ENCODE measurements around the gene EML2.
"Not testable (repeated sequence)": the region's sequence is repeated elsewhere in the genome, so short reads cannot be mapped to it uniquely, and the experiment has no call there.

EML2 gene

GRCh38 chr19:45621389-45621788 is 17.8 kb downstream of the EML2 start:
- H3K27ac ChIP-seq (ENCODE audit: low read length), result no peak overlapping the region
- no peaks in the 10 kb centered on the region for H3K9me3 ChIP-seq (replicated peaks; ENCODE audit: insufficient read depth, low read length)
- no peak overlapping the region for H3K4me2 ChIP-seq (ENCODE audit: low read depth, low read length)
- H2AFZ ChIP-seq (ENCODE audit: low read length), result no peak overlapping the region
- H3K36me3 ChIP-seq (replicated peaks; ENCODE audit: insufficient read depth, low read length), result no peaks in the 10 kb centered on the region
- no peak overlapping the region for H3K9ac ChIP-seq (ENCODE audit: low read length)
- no peaks in the 10 kb centered on the region for H3K27me3 ChIP-seq (replicated peaks; ENCODE audit: insufficient read depth, low read length)
- no peaks in the 10 kb centered on the region for H3K9me2 ChIP-seq (replicated peaks; ENCODE audit: insufficient read depth, low read length)
- H3K4me1 ChIP-seq (ENCODE audit: low read length), result peaks cover 2% of the 10 kb centered on the region; the same call in 1 of the 2 replicates
- H3K4me3 ChIP-seq (ENCODE audit: low read length), result no peak overlapping the region
- TF ChIP-seq CTCF (IDR thresholded peaks at IDR 0.05; ENCODE audit: low read length), result no peak
- no peak for TF ChIP-seq EZH2phosphoT487 (IDR thresholded peaks at IDR 0.05; ENCODE audit: low read length)
- TF ChIP-seq EZH2 (optimal IDR thresholded peaks at IDR 0.05; ENCODE audit: low read depth, low read length), result no peak
- H4K20me1 ChIP-seq (ENCODE audit: insufficient read depth, low read length), result no peaks in the 10 kb centered on the region
- DNase-seq, result no peak
- H3F3A ChIP-seq (ENCODE audit: insufficient read depth, low read length), result no peaks in the 10 kb centered on the region
- H3K79me2 ChIP-seq (ENCODE audit: low read length), result no peaks in the 10 kb centered on the region

GRCh38 chr19:45616704-45617017 is 22.5 kb downstream of the EML2 start:
- Histone ChIP-seq H3K4me3 (ENCODE audit: low read length) (no peak overlapping the region), H3K36me3 (replicated peaks; ENCODE audit: insufficient read depth, low read length) (no peaks in the 10 kb centered on the region), H2AFZ (ENCODE audit: low read length) (no peak overlapping the region), H4K20me1 (ENCODE audit: insufficient read depth, low read length) (no peaks in the 10 kb centered on the region), H3K4me1 (ENCODE audit: low read length) (peaks cover 16% of the 10 kb centered on the region), H3K9me2 (replicated peaks; ENCODE audit: insufficient read depth, low read length) (no peaks in the 10 kb centered on the region), H3K79me2 (ENCODE audit: low read length) (no peaks in the 10 kb centered on the region), H3K4me2 (ENCODE audit: low read depth, low read length) (no peak overlapping the region), H3K9ac (ENCODE audit: low read length) (no peak overlapping the region), H3K27me3 (replicated peaks; ENCODE audit: insufficient read depth, low read length) (no peaks in the 10 kb centered on the region), H3K9me3 (replicated peaks; ENCODE audit: insufficient read depth, low read length) (no peaks in the 10 kb centered on the region), H3K27ac (ENCODE audit: low read length) (no peak overlapping the region), H3F3A (ENCODE audit: insufficient read depth, low read length) (peaks cover 10% of the 10 kb centered on the region)
- no peak for DNase-seq
- no peak for TF ChIP-seq EZH2phosphoT487 (IDR thresholded peaks at IDR 0.05; ENCODE audit: low read length)
- no peak for TF ChIP-seq CTCF (IDR thresholded peaks at IDR 0.05; ENCODE audit: low read length)
- no peak for TF ChIP-seq EZH2 (optimal IDR thresholded peaks at IDR 0.05; ENCODE audit: low read depth, low read length)

GRCh38 chr19:45615795-45616703 is 23.1 kb downstream of the EML2 start:
- no peak overlapping the region for H3K9ac ChIP-seq (ENCODE audit: low read length)
- no peaks in the 10 kb centered on the region for H3K27me3 ChIP-seq (replicated peaks; ENCODE audit: insufficient read depth, low read length)
- no peak overlapping the region for H3K4me2 ChIP-seq (ENCODE audit: low read depth, low read length)
- TF ChIP-seq EZH2 (optimal IDR thresholded peaks at IDR 0.05; ENCODE audit: low read depth, low read length) (no peak), EZH2phosphoT487 (IDR thresholded peaks at IDR 0.05; ENCODE audit: low read length) (no peak), CTCF (IDR thresholded peaks at IDR 0.05; ENCODE audit: low read length) (no peak)
- peaks cover 16% of the 10 kb centered on the region for H3K4me1 ChIP-seq (ENCODE audit: low read length)
- H2AFZ ChIP-seq (ENCODE audit: low read length), result 0 out of 2 replicates have a peak overlapping the region, but pooled peaks have one; percentile 23
- peak; percentile 87 for DNase-seq
- no peak overlapping the region for H3K27ac ChIP-seq (ENCODE audit: low read length)
- H3K4me3 ChIP-seq (ENCODE audit: low read length), result no peak overlapping the region
- H4K20me1 ChIP-seq (ENCODE audit: insufficient read depth, low read length), result no peaks in the 10 kb centered on the region
- H3K36me3 ChIP-seq (replicated peaks; ENCODE audit: insufficient read depth, low read length), result no peaks in the 10 kb centered on the region
- no peaks in the 10 kb centered on the region for H3K79me2 ChIP-seq (ENCODE audit: low read length)
- H3K9me3 ChIP-seq (replicated peaks; ENCODE audit: insufficient read depth, low read length), result no peaks in the 10 kb centered on the region
- H3K9me2 ChIP-seq (replicated peaks; ENCODE audit: insufficient read depth, low read length), result no peaks in the 10 kb centered on the region
- peaks cover 10% of the 10 kb centered on the region for H3F3A ChIP-seq (ENCODE audit: insufficient read depth, low read length)

- not testable (repeated sequence) for H4K20me1 ChIP-seq (ENCODE audit: insufficient read depth, low read length); H3K9me3 ChIP-seq (replicated peaks; ENCODE audit: insufficient read depth, low read length); H2AFZ ChIP-seq (ENCODE audit: low read length); H3K27me3 ChIP-seq (replicated peaks; ENCODE audit: insufficient read depth, low read length); H3K9ac ChIP-seq (ENCODE audit: low read length); H3F3A ChIP-seq (ENCODE audit: insufficient read depth, low read length); H3K4me3 ChIP-seq (ENCODE audit: low read length); H3K4me2 ChIP-seq (ENCODE audit: low read depth, low read length); DNase-seq; H3K79me2 ChIP-seq (ENCODE audit: low read length); H3K36me3 ChIP-seq (replicated peaks; ENCODE audit: insufficient read depth, low read length); H3K9me2 ChIP-seq (replicated peaks; ENCODE audit: insufficient read depth, low read length)
- peaks cover 16% of the 10 kb centered on the region for H3K4me1 ChIP-seq (ENCODE audit: low read length)
- peak overlapping the region; percentile 68; the same call in 1 of the 2 replicates for H3K27ac ChIP-seq (ENCODE audit: low read length)
These were observed 24.1 kb downstream of the EML2 start for GRCh38 chr19:45615056-45615455.
